Measurements from ENCODE around the gene ADRA2B.

Gene ADRA2B

GRCh38 chr2:96161898-96162297, 45.5 kb upstream of the ADRA2B start:
- no peak for TF ChIP-seq FOXP2 (optimal IDR thresholded peaks at IDR 0.05; ENCODE audit: borderline replicate concordance, extremely low read depth, extremely low read length, insufficient read depth)
- no peak for TF ChIP-seq POLR2AphosphoS5 (IDR thresholded peaks at IDR 0.05; ENCODE audit: low read depth, low read length)
- TF ChIP-seq REST (IDR thresholded peaks at IDR 0.05; ENCODE audit: insufficient read depth in 1 of 2, low read depth in 2 of 2, low read length in 2 of 2), result no peak
- TF ChIP-seq TAF1 (IDR thresholded peaks at IDR 0.05; ENCODE audit: borderline replicate concordance, insufficient read depth, low read length), result no peak
- no peak for TF ChIP-seq SIN3A (IDR thresholded peaks at IDR 0.05; ENCODE audit: borderline replicate concordance, insufficient read depth, low read length)

GRCh38 chr2:96159084-96159830, 42.9 kb upstream of the ADRA2B start:
- no peak for TF ChIP-seq FOXP2 (optimal IDR thresholded peaks at IDR 0.05; ENCODE audit: borderline replicate concordance, extremely low read depth, extremely low read length, insufficient read depth)
- no peak for TF ChIP-seq SIN3A (IDR thresholded peaks at IDR 0.05; ENCODE audit: borderline replicate concordance, insufficient read depth, low read length)
- no peak for TF ChIP-seq TAF1 (IDR thresholded peaks at IDR 0.05; ENCODE audit: borderline replicate concordance, insufficient read depth, low read length)
- no peak for TF ChIP-seq POLR2AphosphoS5 (IDR thresholded peaks at IDR 0.05; ENCODE audit: low read depth, low read length)

- TF ChIP-seq REST (IDR thresholded peaks at IDR 0.05; ENCODE audit: insufficient read depth in 1 of 2, low read depth in 2 of 2, low read length in 2 of 2), result no peak
- no peak for TF ChIP-seq TAF1 (IDR thresholded peaks at IDR 0.05; ENCODE audit: borderline replicate concordance, insufficient read depth, low read length)
- TF ChIP-seq FOXP2 (optimal IDR thresholded peaks at IDR 0.05; ENCODE audit: borderline replicate concordance, extremely low read depth, extremely low read length, insufficient read depth), result no peak
- TF ChIP-seq SIN3A (IDR thresholded peaks at IDR 0.05; ENCODE audit: borderline replicate concordance, insufficient read depth, low read length), result no peak
- TF ChIP-seq POLR2AphosphoS5 (IDR thresholded peaks at IDR 0.05; ENCODE audit: low read depth, low read length), result no peak
Observed at GRCh38 chr2:96158554-96158940, 42.2 kb upstream of the ADRA2B start.

- TF ChIP-seq REST (IDR thresholded peaks at IDR 0.05; ENCODE audit: insufficient read depth in 1 of 2, low read depth in 2 of 2, low read length in 2 of 2), result no peak
- TF ChIP-seq POLR2AphosphoS5 (IDR thresholded peaks at IDR 0.05; ENCODE audit: low read depth, low read length), result no peak
- no peak for TF ChIP-seq FOXP2 (optimal IDR thresholded peaks at IDR 0.05; ENCODE audit: borderline replicate concordance, extremely low read depth, extremely low read length, insufficient read depth)
- no peak for TF ChIP-seq TAF1 (IDR thresholded peaks at IDR 0.05; ENCODE audit: borderline replicate concordance, insufficient read depth, low read length)
- TF ChIP-seq SIN3A (IDR thresholded peaks at IDR 0.05; ENCODE audit: borderline replicate concordance, insufficient read depth, low read length), result no peak
Observed at GRCh38 chr2:96157649-96158553, 41.5 kb upstream of the ADRA2B start.

GRCh38 chr2:96156926-96157648, 40.7 kb upstream of the ADRA2B start:
- no peak for TF ChIP-seq REST (IDR thresholded peaks at IDR 0.05; ENCODE audit: insufficient read depth in 1 of 2, low read depth in 2 of 2, low read length in 2 of 2)
- no peak for TF ChIP-seq SIN3A (IDR thresholded peaks at IDR 0.05; ENCODE audit: borderline replicate concordance, insufficient read depth, low read length)
- TF ChIP-seq TAF1 (IDR thresholded peaks at IDR 0.05; ENCODE audit: borderline replicate concordance, insufficient read depth, low read length), result no peak
- no peak for TF ChIP-seq FOXP2 (optimal IDR thresholded peaks at IDR 0.05; ENCODE audit: borderline replicate concordance, extremely low read depth, extremely low read length, insufficient read depth)
- no peak for TF ChIP-seq POLR2AphosphoS5 (IDR thresholded peaks at IDR 0.05; ENCODE audit: low read depth, low read length)

All from PFSK-1 (cell line).